ENCODE measurements around the gene CHAD.
A peak's percentile ranks its signal among the peaks of the same experiment; 100 is the strongest.
"Not testable (repeated sequence)": the region's sequence is repeated elsewhere in the genome, so short reads cannot be mapped to it uniquely, and the experiment has no call there.

The CHAD gene

GRCh38 chr17:50425682-50426471 lies 42.8 kb downstream of the CHAD start, which contains the start of gene ACSF2:
TSS of gene ACSF2 (plus strand) at chr17:50426218. CDS start at chr17:50426262, 44 bp downstream.
- DNase-seq: peak; percentile 75

- no peak for DNase-seq
Measured at GRCh38 chr17:50424996-50425681, 43.5 kb downstream of the CHAD start.

- DNase-seq: no peak
Measured at GRCh38 chr17:50424246-50424995, 44.3 kb downstream of the CHAD start.

GRCh38 chr17:50423553-50424159 lies 45.0 kb downstream of the CHAD start:
- DNase-seq: no peak

GRCh38 chr17:50422738-50423137 lies 45.9 kb downstream of the CHAD start:
- DNase-seq: no peak

GRCh38 chr17:50421308-50422051 lies 47.2 kb downstream of the CHAD start:
- peak; percentile 15 for DNase-seq

GRCh38 chr17:50420419-50421112 lies 48.1 kb downstream of the CHAD start:
- no peak for DNase-seq

- not testable (repeated sequence) for DNase-seq
Measured at GRCh38 chr17:50419577-50419976, 49.1 kb downstream of the CHAD start.

GRCh38 chr17:50414808-50415207 lies 53.9 kb downstream of the CHAD start:
- DNase-seq: no peak

All from CD4-positive, alpha-beta T cell treated with Interleukin-10 for 1 hour (primary cell).